HepG2 (cell line): ENCODE results near the gene FOXR1. TPM values are rescaled to one million over a fixed set of nuclear protein-coding genes. Genes with fewer than 3 reads are reported as not detected.

Source experiments
- ARNTL ChIP-seq: sonication (generic); formaldehyde crosslinking; IDR thresholded peaks from 2 replicates; pipeline ENCODE4 v1.4.0; 2020; ENCODE audit warnings: mild to moderate bottlenecking, missing genetic modification reagents
- BRD4 ChIP-seq: sonication (generic); formaldehyde crosslinking; IDR thresholded peaks from 2 replicates; pipeline ENCODE4 v1.4.0; 2020; ENCODE audit warnings: missing genetic modification reagents
- CBX1 ChIP-seq: IDR thresholded peaks from one replicate; pipeline ENCODE4 v1.6.1; 2016; ENCODE audit warnings: antibody characterized with exemption, low read depth
- CENPX ChIP-seq: sonication (generic); formaldehyde crosslinking; IDR thresholded peaks from 2 replicates; pipeline ENCODE4 v1.9.0; 2021; ENCODE audit warnings: mild to moderate bottlenecking, missing genetic modification reagents, moderate library complexity
- HOXA5 ChIP-seq: sonication (generic); formaldehyde crosslinking; IDR thresholded peaks from 2 replicates; pipeline ENCODE4 v1.4.0; 2020; ENCODE audit warnings: missing genetic modification reagents
- IRF2 ChIP-seq: IDR thresholded peaks from 2 replicates; pipeline ENCODE4 v1.6.1; 2018; ENCODE audit warnings: missing genetic modification reagents, missing compliant biosample characterization
- LCORL ChIP-seq, 2 experiments: fragments of 450-650 bp in 1 of 2; sonication (generic) in 1 of 2; formaldehyde crosslinking in 1 of 2; IDR thresholded peaks; 2 replicates each; pipeline versions ENCODE4 v1.5.0 to v1.6.1; 2017 to 2020; ENCODE audit warnings: antibody characterized with exemption in 1 of 2, missing genetic modification reagents in 1 of 2
- PITX1 ChIP-seq: sonication (generic); formaldehyde crosslinking; IDR thresholded peaks from 2 replicates; pipeline ENCODE4 v1.5.1; 2020; ENCODE audit warnings: mild to moderate bottlenecking, missing genetic modification reagents
- RCOR2 ChIP-seq: IDR thresholded peaks from 2 replicates; pipeline ENCODE4 v1.6.1; 2016; ENCODE audit warnings: missing biosample characterization, missing genetic modification reagents
- RFXANK ChIP-seq: IDR thresholded peaks from 2 replicates; pipeline ENCODE4 v1.6.1; 2016
- SP5 ChIP-seq: IDR thresholded peaks from 2 replicates; pipeline ENCODE4 v1.6.1; 2016; ENCODE audit warnings: low read depth, borderline replicate concordance
- TGIF2 ChIP-seq: IDR thresholded peaks from 2 replicates; pipeline ENCODE4 v1.6.1; 2016; ENCODE audit warnings: control low read depth, missing compliant biosample characterization
- XBP1 ChIP-seq: sonication (generic); formaldehyde crosslinking; IDR thresholded peaks from 2 replicates; pipeline ENCODE4 v1.5.0; 2020; ENCODE audit warnings: missing genetic modification reagents
- ZNF12 ChIP-seq: sonication (generic); formaldehyde crosslinking; IDR thresholded peaks from 2 replicates; pipeline ENCODE4 v1.5.0; 2020; ENCODE audit warnings: missing genetic modification reagents
- ZNF317 ChIP-seq: sonication (generic); formaldehyde crosslinking; IDR thresholded peaks from 2 replicates; pipeline ENCODE4 v1.5.0; 2020; ENCODE audit warnings: mild to moderate bottlenecking, missing genetic modification reagents
- ZNF350 ChIP-seq: sonication (generic); formaldehyde crosslinking; IDR thresholded peaks from 2 replicates; pipeline ENCODE4 v1.4.0; 2020; ENCODE audit warnings: mild to moderate bottlenecking, low read depth, missing genetic modification reagents, borderline replicate concordance
- ZNF383 ChIP-seq: sonication (generic); formaldehyde crosslinking; IDR thresholded peaks from 2 replicates; pipeline ENCODE4 v1.4.0; 2020; ENCODE audit warnings: missing genetic modification reagents, mild to moderate bottlenecking, borderline replicate concordance
- ZNF441 ChIP-seq: sonication (generic); formaldehyde crosslinking; IDR thresholded peaks from 2 replicates; pipeline ENCODE4 v1.7.0; 2021; ENCODE audit warnings: missing genetic modification reagents, borderline replicate concordance
- ZNF552 ChIP-seq: sonication (generic); formaldehyde crosslinking; IDR thresholded peaks from 2 replicates; pipeline ENCODE4 v1.9.0; 2022; ENCODE audit warnings: missing genetic modification reagents, mild to moderate bottlenecking, borderline replicate concordance
- ZNF598 ChIP-seq: sonication (generic); formaldehyde crosslinking; IDR thresholded peaks from 2 replicates; pipeline ENCODE4 v1.5.1; 2020; ENCODE audit warnings: mild to moderate bottlenecking, missing genetic modification reagents, borderline replicate concordance
- ZNF746 ChIP-seq: sonication (generic); formaldehyde crosslinking; IDR thresholded peaks from 2 replicates; pipeline ENCODE4 v1.8.0; 2022; ENCODE audit warnings: mild to moderate bottlenecking, missing genetic modification reagents
- polyA plus RNA-seq, 8 experiments: library from polyadenylated mRNA; depleted of rRNA in 3 of 8; stranded (reverse) in 7 of 8; unstranded in 1 of 8; fragments of >200 nt; fragmentation: Illumina TruSeq in 4 of 8; extraction: Trizol in 4 of 8; gene quantifications; 2 replicates each; pipeline versions ENCODE4 v1.2.1 to v1.2.3, GENCODE V29; 2011 to 2016; ENCODE audit warnings: low read depth in 4 of 8, missing spikeins in 1 of 8, mixed read lengths in 1 of 8; ENCODE audit not compliant: insufficient read depth in 1 of 8
- total RNA-seq, 5 experiments: library from RNA; depleted of rRNA; stranded (reverse); fragments of >200 nt; fragmentation: Illumina TruSeq; extraction: Trizol; gene quantifications; 2 replicates each; pipeline ENCODE4 v1.2.3, GENCODE V29; 2016; ENCODE audit warnings: low read depth in 1 of 5
- TF ChIP-seq, protein P1 (sequence below): IDR thresholded peaks from 2 replicates; pipeline ENCODE4 v1.6.1; 2018; ENCODE audit warnings: missing genetic modification reagents, mild to moderate bottlenecking, missing compliant biosample characterization
- TF ChIP-seq, protein P2 (sequence below): sonication (generic); formaldehyde crosslinking; IDR thresholded peaks from 2 replicates; pipeline ENCODE4 v1.4.0; 2020; ENCODE audit warnings: mild to moderate bottlenecking, missing genetic modification reagents
- TF ChIP-seq, protein P3 (sequence below): sonication (generic); formaldehyde crosslinking; IDR thresholded peaks from 2 replicates; pipeline ENCODE4 v1.5.0; 2020; ENCODE audit warnings: missing genetic modification reagents
- TF ChIP-seq, protein P4 (sequence below): sonication (generic); formaldehyde crosslinking; IDR thresholded peaks from 2 replicates; pipeline ENCODE4 v1.4.0; 2020; ENCODE audit warnings: missing genetic modification reagents, low read depth, mild to moderate bottlenecking, borderline replicate concordance

FOXR1 gene
- total and polyA plus RNA-seq, 2 of the 13 experiments (the other 11 are each of a cell fraction or from before 2014, with no cell fraction given): not detected

DNA sequence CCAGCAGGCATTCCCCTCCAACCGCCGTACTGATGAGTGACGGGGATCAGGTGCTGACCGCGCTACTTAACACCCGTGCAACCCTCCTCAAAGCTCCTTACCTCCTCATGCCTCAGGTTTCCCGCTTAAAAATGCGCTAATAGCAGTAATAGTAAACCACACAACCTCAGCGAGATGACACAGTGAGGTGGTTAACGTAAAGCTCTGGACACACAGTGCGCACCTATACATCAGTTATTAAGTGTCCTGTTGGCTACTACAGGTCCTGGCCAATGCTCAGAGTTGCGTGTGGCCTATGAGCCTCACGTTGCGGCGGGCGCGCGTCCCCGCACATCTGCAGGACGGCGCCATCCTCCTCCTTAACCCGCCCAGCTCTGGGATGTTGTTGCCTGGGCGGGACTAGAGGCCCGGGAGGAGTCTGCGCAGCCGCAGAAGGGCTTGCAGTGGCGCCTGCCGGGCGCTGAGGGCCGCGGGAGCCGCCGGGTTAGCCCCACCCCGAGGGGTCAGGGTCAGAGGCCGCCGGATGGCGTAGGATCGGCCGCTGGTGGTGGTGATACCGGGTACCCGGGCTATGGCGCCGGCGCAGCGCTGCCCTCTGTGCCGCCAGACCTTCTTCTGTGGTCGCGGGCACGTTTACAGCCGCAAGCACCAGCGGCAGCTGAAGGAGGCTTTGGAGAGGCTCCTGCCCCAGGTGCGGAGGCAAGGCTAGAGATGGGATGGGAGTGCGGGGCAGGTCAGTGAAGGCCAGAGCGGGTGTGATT is 26.2 kb downstream of the FOXR1 start, which contains the start of gene CENATAC (continued):
- TF ChIP-seq, protein P1, sequence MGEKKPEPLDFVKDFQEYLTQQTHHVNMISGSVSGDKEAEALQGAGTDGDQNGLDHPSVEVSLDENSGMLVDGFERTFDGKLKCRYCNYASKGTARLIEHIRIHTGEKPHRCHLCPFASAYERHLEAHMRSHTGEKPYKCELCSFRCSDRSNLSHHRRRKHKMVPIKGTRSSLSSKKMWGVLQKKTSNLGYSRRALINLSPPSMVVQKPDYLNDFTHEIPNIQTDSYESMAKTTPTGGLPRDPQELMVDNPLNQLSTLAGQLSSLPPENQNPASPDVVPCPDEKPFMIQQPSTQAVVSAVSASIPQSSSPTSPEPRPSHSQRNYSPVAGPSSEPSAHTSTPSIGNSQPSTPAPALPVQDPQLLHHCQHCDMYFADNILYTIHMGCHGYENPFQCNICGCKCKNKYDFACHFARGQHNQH: peak; percentile 52; the same call in 1 of the 2 replicates
- TF ChIP-seq ARNTL (CRISPR knock-in tag) (no peak), BRD4 (CRISPR knock-in tag) (peak; percentile 62; the same call in 1 of the 2 replicates), ZNF317 (no peak), CBX1 (no peak), SP5 (CRISPR knock-in tag) (peak; percentile 65; the same call in 1 of the 2 replicates), XBP1 (no peak), ZNF441 (CRISPR knock-in tag) (peak; percentile 43; the same call in 1 of the 2 replicates), RCOR2 (CRISPR knock-in tag) (0 out of 2 replicates have a peak, but pooled peaks have one; percentile 7), ZNF350 (CRISPR knock-in tag) (peak; percentile 68; the same call in 1 of the 2 replicates), IRF2 (CRISPR knock-in tag) (peak; percentile 70; the same call in 1 of the 2 replicates), ZNF746 (CRISPR knock-in tag) (no peak), ZNF383 (CRISPR knock-in tag) (no peak; the same call in 1 of the 2 replicates), PITX1 (peak; percentile 78; the same call in 1 of the 2 replicates), ZNF12 (CRISPR knock-in tag) (no peak), RFXANK (no peak), ZNF598 (CRISPR knock-in tag) (no peak; the same call in 1 of the 2 replicates), TGIF2 (CRISPR knock-in tag) (peak; percentile 52; the same call in 1 of the 2 replicates), HOXA5 (0 out of 2 replicates have a peak, but pooled peaks have one; percentile 18), LCORL (IDR thresholded peaks at IDR 0.05) (no peak), LCORL (CRISPR knock-in tag; IDR thresholded peaks at IDR 0.05) (peak; percentile 29; the same call in 1 of the 2 replicates), CENPX (CRISPR knock-in tag) (no peak), ZNF552 (no peak)
- TF ChIP-seq, protein P2, sequence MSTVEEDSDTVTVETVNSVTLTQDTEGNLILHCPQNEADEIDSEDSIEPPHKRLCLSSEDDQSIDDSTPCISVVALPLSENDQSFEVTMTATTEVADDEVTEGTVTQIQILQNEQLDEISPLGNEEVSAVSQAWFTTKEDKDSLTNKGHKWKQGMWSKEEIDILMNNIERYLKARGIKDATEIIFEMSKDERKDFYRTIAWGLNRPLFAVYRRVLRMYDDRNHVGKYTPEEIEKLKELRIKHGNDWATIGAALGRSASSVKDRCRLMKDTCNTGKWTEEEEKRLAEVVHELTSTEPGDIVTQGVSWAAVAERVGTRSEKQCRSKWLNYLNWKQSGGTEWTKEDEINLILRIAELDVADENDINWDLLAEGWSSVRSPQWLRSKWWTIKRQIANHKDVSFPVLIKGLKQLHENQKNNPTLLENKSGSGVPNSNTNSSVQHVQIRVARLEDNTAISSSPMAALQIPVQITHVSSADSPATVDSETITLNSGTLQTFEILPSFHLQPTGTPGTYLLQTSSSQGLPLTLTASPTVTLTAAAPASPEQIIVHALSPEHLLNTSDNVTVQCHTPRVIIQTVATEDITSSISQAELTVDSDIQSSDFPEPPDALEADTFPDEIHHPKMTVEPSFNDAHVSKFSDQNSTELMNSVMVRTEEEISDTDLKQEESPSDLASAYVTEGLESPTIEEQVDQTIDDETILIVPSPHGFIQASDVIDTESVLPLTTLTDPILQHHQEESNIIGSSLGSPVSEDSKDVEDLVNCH (CRISPR knock-in tag): no peak
- TF ChIP-seq, protein P3, sequence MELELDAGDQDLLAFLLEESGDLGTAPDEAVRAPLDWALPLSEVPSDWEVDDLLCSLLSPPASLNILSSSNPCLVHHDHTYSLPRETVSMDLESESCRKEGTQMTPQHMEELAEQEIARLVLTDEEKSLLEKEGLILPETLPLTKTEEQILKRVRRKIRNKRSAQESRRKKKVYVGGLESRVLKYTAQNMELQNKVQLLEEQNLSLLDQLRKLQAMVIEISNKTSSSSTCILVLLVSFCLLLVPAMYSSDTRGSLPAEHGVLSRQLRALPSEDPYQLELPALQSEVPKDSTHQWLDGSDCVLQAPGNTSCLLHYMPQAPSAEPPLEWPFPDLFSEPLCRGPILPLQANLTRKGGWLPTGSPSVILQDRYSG (CRISPR knock-in tag): no peak
- TF ChIP-seq, protein P4, sequence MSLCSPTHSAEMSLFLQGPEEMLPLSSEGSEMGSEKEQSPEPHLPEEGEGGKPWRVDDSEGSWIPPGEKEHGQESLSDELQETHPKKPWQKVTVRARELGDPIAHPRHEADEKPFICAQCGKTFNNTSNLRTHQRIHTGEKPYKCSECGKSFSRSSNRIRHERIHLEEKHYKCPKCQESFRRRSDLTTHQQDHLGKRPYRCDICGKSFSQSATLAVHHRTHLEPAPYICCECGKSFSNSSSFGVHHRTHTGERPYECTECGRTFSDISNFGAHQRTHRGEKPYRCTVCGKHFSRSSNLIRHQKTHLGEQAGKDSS (CRISPR knock-in tag): no peak; the same call in 1 of the 2 replicates
